Keratinocyte (primary cell): ENCODE measurements around the gene CACNA1B. TPM values are rescaled to one million over a fixed set of nuclear protein-coding genes. Genes with fewer than 3 reads are reported as not detected.

Experiments used
- DNase-seq: peaks from one replicate; pipeline ENCODE4 v3.0.0-alpha.2; 2011; ENCODE audit warnings: low read depth, missing footprints, low spot score
- FAIRE-seq: peaks from 2 replicates; lab custom pipeline; 2011; peaks lifted over from hg19 to GRCh38; lab: Jason Lieb, UNC
- H2AFZ ChIP-seq: 2 replicates; pipeline ENCODE4 v1.6.0; 2012; ENCODE audit warnings: low read length, control low read depth, inconsistent platforms; ENCODE audit not compliant: control insufficient read depth
- H3K27ac ChIP-seq: 2 replicates; pipeline ENCODE4 v1.5.1; 2011; ENCODE audit warnings: low read length; ENCODE audit not compliant: control insufficient read depth, insufficient read depth
- H3K27me3 ChIP-seq: 3 replicates; pipeline ENCODE4 v1.6.0; 2011; ENCODE audit warnings: low read length; ENCODE audit not compliant: control insufficient read depth, insufficient read depth; ENCODE audit errors: extremely low read depth
- H3K36me3 ChIP-seq, 2 experiments: 2 replicates in 1 of 2; 3 replicates in 1 of 2; pipeline ENCODE4 v1.5.1; 2011; ENCODE audit warnings: low read length in 2 of 2, mild to moderate bottlenecking in 1 of 2; ENCODE audit not compliant: control insufficient read depth in 2 of 2, insufficient read depth in 2 of 2; ENCODE audit errors: extremely low read depth in 1 of 2
- H3K4me1 ChIP-seq: 3 replicates; pipeline ENCODE4 v1.5.1; 2011; ENCODE audit warnings: low read length; ENCODE audit not compliant: control insufficient read depth, insufficient read depth; ENCODE audit errors: extremely low read depth
- H3K4me2 ChIP-seq: 3 replicates; pipeline ENCODE4 v1.6.0; 2011; ENCODE audit warnings: low read depth, low read length; ENCODE audit not compliant: control insufficient read depth, insufficient read depth; ENCODE audit errors: extremely low read depth
- H3K4me3 ChIP-seq, 3 experiments: fragments of 200-600 bp in 1 of 3; sonication (generic) in 1 of 3; 2 replicates in 2 of 3; 3 replicates in 1 of 3; pipeline ENCODE4 v1.5.1; 2011 to 2016; ENCODE audit warnings: low read length in 3 of 3, mild to moderate bottlenecking in 3 of 3, control low read depth in 2 of 3, inconsistent platforms in 1 of 3, low read depth in 1 of 3, mixed read lengths in 1 of 3, mixed run types in 1 of 3, moderate library complexity in 1 of 3; ENCODE audit not compliant: control insufficient read depth in 2 of 3, insufficient read depth in 2 of 3; ENCODE audit errors: extremely low read depth in 1 of 3
- H3K79me2 ChIP-seq: 2 replicates; pipeline ENCODE4 v1.6.0; 2012; ENCODE audit warnings: low read length; ENCODE audit not compliant: control insufficient read depth, insufficient read depth
- H3K9ac ChIP-seq: 3 replicates; pipeline ENCODE4 v1.6.0; 2011; ENCODE audit warnings: low read length; ENCODE audit not compliant: control insufficient read depth, insufficient read depth; ENCODE audit errors: extremely low read depth
- H3K9me1 ChIP-seq: 3 replicates; pipeline ENCODE4 v1.6.0; 2011; ENCODE audit warnings: low read length; ENCODE audit not compliant: control insufficient read depth, insufficient read depth; ENCODE audit errors: extremely low read depth
- H3K9me3 ChIP-seq: 2 replicates; pipeline ENCODE4 v1.5.1; 2012; ENCODE audit warnings: low read depth, low read length; ENCODE audit not compliant: control insufficient read depth
- H4K20me1 ChIP-seq: 3 replicates; pipeline ENCODE4 v1.6.0; 2011; ENCODE audit warnings: low read length; ENCODE audit not compliant: control insufficient read depth, insufficient read depth; ENCODE audit errors: extremely low read depth
- EZH2 ChIP-seq: IDR thresholded peaks from one replicate; pipeline ENCODE4 v1.6.1; 2012; ENCODE audit warnings: inconsistent platforms, mild to moderate bottlenecking, low read length, moderate library complexity
- dilution Hi-C: fragments of 300-500 bp; cut with MboI; formaldehyde crosslinking; loops from one replicate; pipeline ENCODE4 v1.7.0; 2020; ENCODE audit warnings: low sequenced_read_pairs; ENCODE audit not compliant: extremely low pct_ligation_motif_present
- polyA plus RNA-seq, 5 experiments: library from polyadenylated mRNA; depleted of rRNA in 3 of 5; stranded (reverse) in 3 of 5; stranded (forward) in 1 of 5; unstranded in 1 of 5; fragments of >200 nt; gene quantifications; 1 replicate in 1 of 5; 2 replicates in 3 of 5; 3 replicates in 1 of 5; pipeline versions ENCODE4 v1.2.1 to v1.2.3, GENCODE V29; 2011 to 2012; ENCODE audit warnings: missing spikeins in 2 of 5, low read depth in 1 of 5, low replicate concordance in 1 of 5
- TF ChIP-seq, protein P1 (sequence below), 3 experiments: IDR thresholded peaks in 1 of 3; conservative IDR thresholded peaks in 1 of 3; optimal IDR thresholded peaks in 1 of 3; 2 replicates in 2 of 3; 3 replicates in 1 of 3; pipeline versions ENCODE3 to v1.5.1; 2011; ENCODE audit warnings: low read length in 3 of 3, mild to moderate bottlenecking in 3 of 3, moderate library complexity in 2 of 3, control low read depth in 1 of 3, inconsistent platforms in 1 of 3; ENCODE audit not compliant: insufficient read depth in 2 of 3; ENCODE audit errors: extremely low read depth in 1 of 3

The CACNA1B gene
- polyA plus RNA-seq, 1 donor (not counting 4 experiments of a cell fraction or from before 2014, with no cell fraction given) = 0.01 TPM

GRCh38 chr9:137943655-137944054 lies 66.1 kb downstream of the CACNA1B start:
- Histone ChIP-seq H3K27me3 (no peaks in the 10 kb centered on the region), H3K4me1 (no peaks in the 10 kb centered on the region), H3K36me3 (no peaks in the 10 kb centered on the region), H3K9ac (no peak overlapping the region), H3K79me2 (no peaks in the 10 kb centered on the region), H2AFZ (no peak overlapping the region), H3K4me3 (no peak overlapping the region), H3K9me1 (no peaks in the 10 kb centered on the region), H4K20me1 (no peaks in the 10 kb centered on the region), H3K4me2 (no peak overlapping the region), H3K27ac (no peak overlapping the region), H3K9me3 (peaks cover 8% of the 10 kb centered on the region)
- dilution Hi-C loops = no loop called here
- DNase-seq = no peak
- TF ChIP-seq, protein P1, sequence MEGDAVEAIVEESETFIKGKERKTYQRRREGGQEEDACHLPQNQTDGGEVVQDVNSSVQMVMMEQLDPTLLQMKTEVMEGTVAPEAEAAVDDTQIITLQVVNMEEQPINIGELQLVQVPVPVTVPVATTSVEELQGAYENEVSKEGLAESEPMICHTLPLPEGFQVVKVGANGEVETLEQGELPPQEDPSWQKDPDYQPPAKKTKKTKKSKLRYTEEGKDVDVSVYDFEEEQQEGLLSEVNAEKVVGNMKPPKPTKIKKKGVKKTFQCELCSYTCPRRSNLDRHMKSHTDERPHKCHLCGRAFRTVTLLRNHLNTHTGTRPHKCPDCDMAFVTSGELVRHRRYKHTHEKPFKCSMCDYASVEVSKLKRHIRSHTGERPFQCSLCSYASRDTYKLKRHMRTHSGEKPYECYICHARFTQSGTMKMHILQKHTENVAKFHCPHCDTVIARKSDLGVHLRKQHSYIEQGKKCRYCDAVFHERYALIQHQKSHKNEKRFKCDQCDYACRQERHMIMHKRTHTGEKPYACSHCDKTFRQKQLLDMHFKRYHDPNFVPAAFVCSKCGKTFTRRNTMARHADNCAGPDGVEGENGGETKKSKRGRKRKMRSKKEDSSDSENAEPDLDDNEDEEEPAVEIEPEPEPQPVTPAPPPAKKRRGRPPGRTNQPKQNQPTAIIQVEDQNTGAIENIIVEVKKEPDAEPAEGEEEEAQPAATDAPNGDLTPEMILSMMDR (optimal IDR thresholded peaks at IDR 0.05 in 1 of 3, IDR thresholded peaks at IDR 0.05 in 1 of 3, conservative IDR thresholded peaks at IDR 0.05 in 1 of 3; ENCODE audit: extremely low read depth in 1 of 3, insufficient read depth in 2 of 3, low read length in 3 of 3) = no peak
- no peak for TF ChIP-seq EZH2
- FAIRE-seq = no peak

- dilution Hi-C loops = no loop called here
- FAIRE-seq = no peak
Observed at GRCh38 chr9:137945581-137945980, 68.0 kb downstream of the CACNA1B start.

More at GRCh38 chr9:137945581-137945980, 68.0 kb downstream of the CACNA1B start:
- DNase-seq = no peak
- no peaks in the 10 kb centered on the region for H4K20me1 ChIP-seq
- no peak overlapping the region for H3K27ac ChIP-seq
- no peaks in the 10 kb centered on the region for H3K36me3 ChIP-seq
- no peaks in the 10 kb centered on the region for H3K4me1 ChIP-seq
- H3K27me3 ChIP-seq = no peaks in the 10 kb centered on the region
- H3K9me3 ChIP-seq = peaks cover 14% of the 10 kb centered on the region
- no peak overlapping the region for H3K4me3 ChIP-seq
- no peak overlapping the region for H2AFZ ChIP-seq
- TF ChIP-seq, protein P1 (optimal IDR thresholded peaks at IDR 0.05 in 1 of 3, IDR thresholded peaks at IDR 0.05 in 1 of 3, conservative IDR thresholded peaks at IDR 0.05 in 1 of 3; ENCODE audit: extremely low read depth in 1 of 3, insufficient read depth in 2 of 3, low read length in 3 of 3) = no peak
- no peak for TF ChIP-seq EZH2
- no peak overlapping the region for H3K4me2 ChIP-seq
- no peaks in the 10 kb centered on the region for H3K79me2 ChIP-seq
- H3K9me1 ChIP-seq = no peaks in the 10 kb centered on the region
- H3K9ac ChIP-seq = no peak overlapping the region
